Stimulated activated CD8-positive, alpha-beta memory T cell treated with anti-CD3 and anti-CD28 coated beads, Interleukin-7, amount 100 ng/mL, for 24 hours (primary cell): ENCODE results near the gene EXOC4.

Experiments
- DNase-seq: peaks from one replicate; pipeline ENCODE4 v3.0.0-alpha.2; 2020; ENCODE audit warnings: low read depth

The EXOC4 gene

DNA sequence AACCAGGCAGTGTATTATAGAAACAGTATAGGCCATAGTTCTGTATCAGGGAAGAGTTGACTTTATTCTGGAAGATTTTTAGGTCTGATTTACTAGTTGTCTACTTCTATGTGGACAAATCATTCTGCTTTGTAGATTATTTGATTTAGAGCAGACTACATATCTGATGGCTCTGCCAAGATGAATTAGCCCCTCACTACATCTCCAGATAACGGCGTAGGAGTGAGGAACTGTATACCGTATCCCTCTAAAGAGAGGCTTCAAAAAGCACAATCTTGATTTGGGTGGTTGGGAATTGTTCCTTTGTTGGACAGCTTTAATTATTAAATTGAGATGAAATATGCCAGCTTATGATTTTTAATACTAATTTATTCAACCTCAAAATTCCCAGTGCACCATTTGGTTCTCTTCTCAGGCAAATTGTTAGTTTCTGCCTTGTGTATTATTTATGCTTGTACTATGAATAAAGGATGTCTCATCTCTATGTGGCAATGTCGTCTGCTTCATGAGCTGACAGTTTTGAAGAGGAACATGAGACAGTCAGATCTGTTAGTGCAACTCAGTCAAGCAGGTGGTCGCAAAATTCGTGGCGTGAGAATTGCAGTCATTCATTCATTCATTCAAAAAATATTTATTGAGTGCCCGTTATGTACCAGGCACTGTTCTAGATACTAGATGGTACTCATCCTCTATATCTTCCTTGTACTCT lies 422.8 kb downstream of the EXOC4 start:
- no peak for DNase-seq

DNA sequence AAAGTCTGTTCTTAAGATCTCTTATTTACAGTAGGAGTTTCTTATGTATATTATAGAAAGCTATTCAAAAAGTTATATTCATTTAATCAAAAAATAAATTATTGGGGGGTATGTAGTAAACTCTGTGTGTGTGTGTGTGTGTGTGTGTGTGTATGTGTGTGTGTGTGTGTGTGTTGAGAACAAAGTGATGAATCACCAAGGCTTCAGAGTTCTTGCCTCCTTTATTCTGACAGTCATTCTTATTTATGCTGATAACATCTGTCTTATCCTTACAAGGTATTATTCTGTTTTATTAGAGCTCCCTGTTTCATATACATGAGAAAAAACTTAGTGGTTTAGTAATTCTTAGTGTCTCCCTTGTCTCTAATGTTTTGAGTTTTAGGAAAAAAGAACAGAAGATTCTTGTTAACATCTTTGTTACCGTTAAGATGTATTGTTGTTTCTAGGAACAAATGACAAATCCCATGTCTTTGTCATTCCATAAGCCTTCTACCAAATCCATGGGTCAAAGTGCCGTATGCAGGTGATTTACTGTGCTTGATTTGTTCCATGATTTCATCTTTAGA lies 424.0 kb downstream of the EXOC4 start:
- DNase-seq: no peak

DNA sequence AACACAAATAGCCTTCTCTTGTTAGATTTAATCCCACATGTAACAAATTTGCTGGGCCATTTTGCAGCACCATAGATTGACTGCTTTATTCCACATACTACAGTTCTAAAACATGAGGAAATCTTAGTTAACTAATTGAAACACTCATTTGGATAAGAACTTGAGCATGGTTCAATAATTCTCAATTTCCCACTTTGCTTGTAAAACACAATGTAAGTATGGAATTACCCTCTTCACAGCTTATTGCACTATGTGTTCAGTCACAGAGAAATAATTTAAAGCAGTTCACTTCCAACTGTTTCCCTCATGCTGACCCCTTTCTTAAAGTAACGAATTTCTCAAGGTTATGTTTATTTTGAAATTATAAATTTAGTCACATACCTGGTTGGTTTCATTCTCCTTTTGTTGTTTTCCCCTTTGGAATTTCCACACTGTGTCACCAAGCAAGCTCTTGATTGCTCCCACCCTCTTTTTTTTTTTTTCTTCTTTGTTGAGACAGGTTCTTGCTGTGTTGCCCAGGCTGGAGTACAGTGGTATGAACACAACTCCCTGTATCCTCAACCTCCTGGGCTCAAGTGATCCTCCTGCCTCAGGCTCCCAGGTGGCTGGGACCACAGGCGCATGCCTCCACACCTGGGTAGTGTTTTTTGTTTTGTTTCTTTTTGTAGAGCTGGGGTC lies 425.4 kb downstream of the EXOC4 start:
- DNase-seq: no peak

DNA sequence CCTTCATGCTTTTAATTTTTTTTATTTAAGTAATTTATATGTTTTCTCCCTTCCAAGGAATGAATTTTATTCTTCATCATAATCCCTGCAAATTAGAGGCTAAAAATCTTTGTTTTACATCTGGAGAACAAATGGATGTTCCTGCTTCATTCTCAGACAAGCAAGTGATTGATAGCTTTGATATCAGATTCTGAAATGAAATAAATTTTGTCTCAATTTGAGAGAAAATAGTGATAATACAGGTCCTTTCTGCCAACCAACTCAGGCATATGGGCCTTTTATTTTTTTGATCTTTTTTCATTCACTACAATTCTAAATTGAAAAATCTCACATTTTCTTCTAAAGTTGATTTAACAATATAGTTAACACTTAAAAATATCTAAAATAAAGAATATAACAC lies 427.1 kb downstream of the EXOC4 start:
- DNase-seq: no peak

DNA sequence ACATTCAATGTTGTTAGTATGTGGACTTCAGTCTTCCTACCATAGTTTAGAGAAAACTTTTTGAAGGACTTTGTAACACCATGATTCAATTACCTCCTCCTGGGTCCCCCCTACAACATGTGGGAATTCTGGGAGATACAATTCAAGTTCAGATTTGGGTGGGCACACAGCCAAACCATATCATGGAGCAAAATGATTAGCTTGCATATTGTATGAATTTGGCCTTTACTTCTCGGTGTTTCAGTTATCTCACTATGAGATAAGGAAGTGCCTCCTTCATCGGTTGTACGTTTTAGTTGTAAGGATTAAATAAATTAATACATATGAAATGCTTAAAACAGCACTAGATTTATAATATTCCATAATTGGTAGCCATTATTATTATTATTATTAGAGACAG lies 428.7 kb downstream of the EXOC4 start:
- DNase-seq: no peak

DNA sequence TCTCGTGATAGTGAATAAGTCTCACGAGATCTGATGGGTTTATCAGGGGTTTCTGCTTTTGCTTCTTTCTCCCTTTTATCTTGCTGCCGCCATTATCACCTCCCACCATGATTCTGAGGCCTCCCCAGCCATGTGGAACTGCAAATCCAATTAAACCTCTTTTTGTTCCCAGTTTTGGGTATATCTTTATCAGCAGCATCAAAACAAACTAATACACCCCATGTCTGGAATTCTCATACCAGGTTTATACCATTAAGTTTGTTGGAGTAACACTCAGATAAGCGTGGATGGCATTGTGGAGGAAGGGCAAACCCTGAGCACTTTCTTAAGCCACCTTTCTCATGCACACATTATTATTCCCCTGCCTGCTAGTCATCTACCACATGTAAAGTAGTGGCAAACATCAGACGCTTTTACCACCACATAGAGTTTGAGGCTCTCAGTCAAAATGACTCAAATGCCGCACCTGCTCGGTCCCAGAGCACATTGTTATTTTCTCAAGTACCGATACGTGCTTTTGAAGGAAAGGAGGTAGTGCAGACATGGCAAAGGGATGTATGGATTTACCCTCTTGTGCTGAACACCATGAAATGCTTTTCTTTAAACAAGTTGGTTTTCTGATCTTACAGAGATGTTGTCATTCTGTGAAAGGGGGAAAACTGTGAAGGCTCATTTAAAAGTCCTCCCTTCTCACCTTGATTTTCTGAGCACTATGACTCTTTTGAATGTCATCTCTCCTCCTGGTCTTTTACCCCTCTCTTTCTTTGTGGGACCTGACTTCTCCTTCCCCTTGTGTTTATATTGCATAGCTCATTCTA lies 429.7 kb downstream of the EXOC4 start:
- no peak for DNase-seq

DNA sequence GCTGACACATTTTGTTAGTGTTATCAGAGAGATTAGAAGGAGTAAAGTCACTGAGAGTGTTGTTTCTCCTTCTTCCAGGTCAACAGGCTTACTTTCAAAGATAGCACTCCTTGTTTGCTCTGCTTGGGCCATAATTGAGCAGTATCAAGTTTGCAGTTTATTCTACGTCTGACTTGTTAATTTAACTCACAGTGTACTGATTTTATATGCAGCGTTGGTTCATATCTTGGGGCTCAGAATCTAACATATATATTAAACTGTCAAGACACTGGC lies 430.2 kb downstream of the EXOC4 start:
- no peak for DNase-seq

DNA sequence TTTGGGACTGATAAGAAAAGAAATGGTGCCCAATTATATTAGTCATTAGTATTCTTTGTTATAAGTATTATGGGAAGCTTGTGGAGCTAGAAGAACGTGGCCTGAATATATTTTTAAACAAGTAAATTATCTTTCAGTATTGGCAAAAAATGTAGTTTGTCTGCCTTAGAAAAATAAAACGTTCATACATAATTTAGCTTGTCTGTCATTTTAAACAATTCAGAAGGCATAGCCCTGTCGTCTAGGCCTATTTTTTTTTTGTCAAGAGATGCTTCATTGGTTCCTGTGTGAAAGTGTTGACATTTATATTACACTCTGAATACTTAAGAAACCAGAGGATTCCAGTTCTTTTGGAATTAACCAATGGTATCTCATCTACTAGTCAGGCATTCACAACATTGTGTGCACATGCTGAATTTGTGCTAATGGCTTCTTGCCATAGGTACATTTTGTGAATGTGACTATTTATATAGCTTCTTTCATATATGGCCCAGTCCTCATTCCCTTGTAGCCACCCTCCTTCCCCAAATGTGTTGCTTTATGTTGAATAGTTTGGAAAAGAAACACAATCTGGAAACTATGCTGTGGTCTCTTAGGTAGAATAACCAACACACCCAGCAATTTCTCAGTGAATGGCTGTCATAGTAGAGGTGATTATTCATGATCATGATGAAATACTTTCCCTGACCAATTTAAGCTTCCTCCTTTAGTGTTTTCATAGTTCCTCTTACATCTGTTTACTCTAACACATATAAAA lies 435.8 kb downstream of the EXOC4 start:
- no peak for DNase-seq

DNA sequence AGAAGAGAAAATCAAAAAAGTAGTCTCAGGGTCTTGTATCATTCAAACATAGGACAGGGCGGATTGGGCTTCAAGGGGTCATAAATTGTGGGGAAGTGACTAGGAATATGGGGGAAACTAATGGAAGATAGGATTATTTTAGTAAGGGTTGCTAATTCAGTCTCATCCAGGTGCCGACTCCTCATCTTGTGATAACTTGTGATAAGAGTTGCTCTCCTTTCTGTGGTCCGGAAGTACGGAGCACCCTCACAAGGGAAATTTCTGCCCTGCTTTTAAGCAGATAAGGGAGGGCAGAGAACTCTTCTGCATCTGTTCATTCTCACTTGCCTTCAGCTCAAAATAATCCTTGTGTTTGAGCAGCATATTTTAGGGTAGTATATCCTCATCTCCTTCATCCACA lies 437.9 kb downstream of the EXOC4 start:
- DNase-seq: no peak

DNA sequence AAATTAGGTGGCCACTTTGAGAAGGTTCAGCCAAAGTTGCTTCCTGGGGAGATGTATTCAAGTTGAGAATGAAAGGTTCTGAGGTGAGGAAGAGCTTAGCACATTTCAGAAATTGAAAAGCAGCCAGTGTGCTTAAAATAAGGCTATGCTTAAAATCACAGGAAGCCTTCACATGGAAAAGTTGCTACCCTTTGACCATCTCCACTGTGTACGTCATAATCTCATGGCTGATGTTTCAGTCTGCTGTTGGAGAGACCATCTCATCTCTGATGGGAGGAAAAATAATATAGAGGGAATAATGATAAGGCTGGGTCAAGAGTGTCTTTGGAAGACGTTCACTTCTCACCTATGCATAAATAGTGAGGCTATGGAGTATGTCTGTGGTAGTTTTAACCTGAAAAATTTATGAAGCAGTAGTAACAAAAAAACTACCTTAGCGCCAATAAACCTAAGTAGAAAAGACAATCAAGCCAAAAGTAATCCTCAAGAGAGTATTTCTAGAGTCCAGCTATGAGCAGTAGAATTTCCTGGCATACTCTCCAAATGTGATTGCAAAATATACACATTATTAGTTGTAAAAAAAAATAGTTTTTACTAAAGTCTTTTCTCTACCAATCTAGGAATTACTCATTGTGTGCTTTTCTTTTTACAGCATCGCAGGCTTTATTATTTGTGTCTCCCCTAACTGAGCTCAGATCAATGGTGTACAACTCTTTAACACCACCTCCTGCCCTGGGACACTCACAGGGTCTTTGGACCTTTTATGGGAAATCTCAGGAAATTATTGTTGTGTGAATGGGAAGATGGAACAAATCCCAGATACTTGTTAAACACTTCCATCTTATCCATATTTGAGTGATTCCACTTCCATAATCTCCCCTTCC lies 439.1 kb downstream of the EXOC4 start:
- no peak for DNase-seq

DNA sequence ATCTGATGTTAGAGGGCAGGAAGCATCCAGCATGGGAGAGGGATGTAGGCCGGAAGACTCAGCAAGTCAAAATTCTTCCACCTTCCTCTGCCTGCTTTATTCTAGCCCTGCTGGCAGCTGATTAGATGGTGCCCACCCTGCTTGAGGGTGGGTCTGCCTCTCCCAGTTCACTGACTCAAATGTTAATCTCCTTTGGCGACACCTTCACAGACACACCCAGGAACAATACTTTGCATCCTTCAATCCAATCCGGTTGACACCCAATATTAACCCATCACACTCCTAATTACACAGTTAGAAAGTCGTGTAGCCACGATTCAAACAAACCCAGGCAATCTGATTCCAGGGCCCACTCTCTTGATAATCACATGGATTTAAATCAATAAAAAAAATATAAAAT lies 440.4 kb downstream of the EXOC4 start:
- DNase-seq: no peak

DNA sequence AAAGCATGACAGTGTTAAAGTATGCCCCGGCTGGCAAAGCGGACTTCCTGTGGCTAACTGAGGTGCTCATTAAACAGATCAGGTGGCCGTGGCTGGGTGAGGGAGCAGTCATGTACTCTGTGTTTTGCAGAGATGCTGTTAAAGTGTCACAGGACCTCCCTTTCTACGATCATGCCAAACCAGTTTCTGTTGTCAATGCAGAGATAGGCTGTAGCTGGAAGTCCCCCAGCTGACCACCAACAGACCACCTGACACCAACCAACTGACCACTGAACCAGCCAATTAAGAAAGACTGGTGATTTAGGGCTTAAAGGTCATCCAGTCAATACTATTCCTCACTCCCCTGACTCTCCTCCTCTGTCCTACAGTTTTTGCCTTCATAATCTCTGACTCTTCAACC lies 443.2 kb downstream of the EXOC4 start:
- no peak for DNase-seq

DNA sequence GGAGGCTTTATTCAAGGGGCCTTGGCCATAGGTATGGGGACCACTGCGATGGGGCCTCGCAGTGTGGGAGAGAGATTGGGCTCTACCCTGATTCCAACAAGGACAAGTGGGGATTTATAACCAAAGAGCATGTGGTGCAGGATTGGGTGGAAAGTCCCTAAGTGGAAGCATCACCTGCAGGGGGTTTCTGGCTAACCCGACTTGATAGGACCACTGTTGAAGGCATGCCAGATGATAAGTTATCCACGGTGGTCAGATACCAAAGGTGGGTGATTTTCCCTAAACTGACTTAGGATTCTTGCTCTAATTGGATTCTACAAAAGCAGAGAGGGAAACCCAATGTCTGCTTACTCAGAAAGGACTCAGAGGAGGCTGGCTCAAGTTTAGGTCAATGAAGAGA lies 444.7 kb downstream of the EXOC4 start:
- no peak for DNase-seq

DNA sequence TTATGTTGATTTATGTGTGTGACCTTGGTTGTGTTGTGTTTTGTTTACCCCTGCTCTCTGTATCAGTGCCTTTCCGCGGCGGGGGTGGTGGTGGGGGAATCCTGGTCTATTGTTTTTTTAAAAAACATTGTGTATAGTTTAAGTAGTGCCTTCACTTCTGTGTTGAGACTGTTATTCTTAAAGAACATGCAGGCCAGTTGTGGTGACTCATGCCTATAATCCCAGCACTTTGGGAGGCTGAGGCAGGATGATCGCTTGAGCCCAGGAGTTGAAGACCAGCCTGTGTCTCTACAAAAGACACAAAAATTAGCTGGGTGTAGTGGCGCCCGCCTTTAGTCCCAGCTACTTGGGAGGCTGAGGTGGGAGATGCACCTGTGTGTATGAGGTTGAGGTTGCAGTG lies 445.2 kb downstream of the EXOC4 start:
- DNase-seq: no peak

DNA sequence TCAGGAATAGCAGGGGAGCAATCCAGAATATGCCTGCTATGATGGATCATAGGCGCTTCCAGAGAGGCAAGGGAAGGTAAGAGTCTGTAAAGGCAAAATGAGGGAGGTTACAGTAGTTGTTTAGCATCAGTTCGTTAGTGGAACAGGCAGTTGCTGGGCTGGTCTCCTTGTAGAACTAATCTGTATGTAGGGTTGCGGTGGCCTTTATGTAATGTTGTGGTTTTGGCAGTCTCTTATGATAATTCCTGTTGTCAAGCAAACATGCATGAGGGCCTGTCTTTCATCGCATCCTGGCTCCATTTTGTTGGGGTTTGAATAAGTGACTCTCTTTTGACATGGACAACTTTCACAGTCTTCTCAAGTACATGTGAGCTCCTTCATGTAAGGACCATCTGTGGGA lies 446.5 kb downstream of the EXOC4 start:
- no peak for DNase-seq

DNA sequence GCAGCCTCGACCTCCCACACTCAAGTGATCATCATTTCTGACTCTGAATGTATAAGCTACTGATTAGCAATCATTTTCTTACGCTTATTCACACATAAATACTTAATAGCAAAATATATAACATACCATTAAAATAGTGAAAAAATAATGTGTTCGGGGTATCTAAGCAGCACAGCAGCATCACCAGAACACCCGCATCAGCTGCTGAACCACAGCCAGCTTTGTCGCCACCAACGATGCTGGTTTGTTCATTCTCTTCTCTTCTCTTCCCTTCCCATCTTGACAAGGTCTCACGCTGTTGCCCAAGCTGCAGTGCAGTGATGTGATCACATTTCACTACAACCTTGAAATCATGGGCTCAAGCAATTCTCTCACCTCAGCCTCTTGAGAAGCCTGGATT lies 449.2 kb downstream of the EXOC4 start:
- DNase-seq: no peak

DNA sequence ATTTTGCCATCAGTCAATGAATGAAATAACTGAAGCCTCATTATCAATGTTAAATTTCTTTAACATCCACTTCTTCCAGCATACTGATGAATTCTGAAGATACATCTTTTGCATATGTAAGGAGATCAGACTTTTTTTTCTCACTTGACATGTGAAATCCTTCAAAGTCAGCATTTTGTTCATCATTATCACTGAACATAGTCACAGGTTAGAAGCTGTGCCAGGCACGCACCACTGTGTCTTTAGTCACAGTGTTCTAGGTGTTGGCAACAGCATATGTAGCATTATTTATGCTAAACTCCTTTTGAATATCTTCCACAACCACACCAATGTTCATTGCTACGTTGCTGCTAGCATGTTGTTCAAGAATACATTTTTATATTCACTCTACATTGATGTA lies 450.1 kb downstream of the EXOC4 start:
- no peak for DNase-seq

DNA sequence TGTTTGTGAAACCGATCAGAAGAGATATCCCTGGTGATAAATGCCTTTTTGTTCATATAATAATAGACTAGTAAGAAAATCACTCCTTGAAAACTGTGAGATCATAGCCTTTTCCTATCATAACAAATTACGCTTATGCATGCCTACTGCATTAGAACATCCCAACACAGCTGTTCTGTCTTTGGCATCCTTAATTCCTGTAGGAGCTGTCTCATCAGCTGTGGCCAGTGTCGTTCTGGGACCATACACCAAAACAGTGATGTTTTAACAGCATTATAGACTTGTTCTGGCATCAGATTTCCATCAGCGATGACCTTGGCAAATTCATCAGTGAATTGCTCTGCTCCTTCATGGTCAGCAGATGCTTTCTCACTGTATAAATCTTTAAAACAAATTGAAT lies 450.7 kb downstream of the EXOC4 start:
- DNase-seq: no peak

DNA sequence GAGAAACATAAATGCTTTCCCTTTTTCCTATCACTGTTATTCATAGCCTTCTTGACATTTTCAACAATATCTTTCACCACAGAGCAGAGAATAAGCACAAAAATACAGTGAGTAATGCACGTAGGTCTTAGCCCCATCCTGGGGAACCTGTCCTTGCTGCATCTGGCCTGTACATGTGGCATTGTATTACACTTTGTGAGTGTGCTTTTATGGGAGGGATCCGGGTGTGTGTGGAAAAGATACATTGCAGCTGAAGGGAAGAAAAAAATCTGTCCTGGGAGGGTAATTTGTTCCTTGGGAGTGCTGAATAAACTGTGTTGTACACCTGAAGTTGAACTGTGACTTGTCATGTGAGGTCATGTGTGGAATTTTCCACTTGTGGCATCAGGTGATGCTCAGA lies 451.6 kb downstream of the EXOC4 start:
- DNase-seq: no peak

DNA sequence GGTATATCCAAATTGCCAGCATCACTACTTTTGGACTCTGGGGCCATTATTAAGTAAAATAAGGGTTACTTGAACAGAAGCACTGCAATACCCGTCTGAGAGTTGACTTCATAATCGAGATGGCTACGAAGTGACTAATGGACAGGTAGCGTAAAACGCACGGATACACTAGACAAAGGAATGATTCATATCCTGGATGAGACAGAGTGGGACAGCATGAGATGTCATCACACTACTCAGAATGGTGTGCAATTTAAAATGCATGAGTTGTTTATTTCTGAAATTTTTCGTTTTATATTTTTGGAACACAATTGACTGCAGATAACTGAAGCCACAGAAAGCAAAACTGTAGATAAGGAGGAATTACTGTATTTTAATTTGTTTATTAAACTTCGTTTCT lies 452.7 kb downstream of the EXOC4 start:
- DNase-seq: no peak

DNA sequence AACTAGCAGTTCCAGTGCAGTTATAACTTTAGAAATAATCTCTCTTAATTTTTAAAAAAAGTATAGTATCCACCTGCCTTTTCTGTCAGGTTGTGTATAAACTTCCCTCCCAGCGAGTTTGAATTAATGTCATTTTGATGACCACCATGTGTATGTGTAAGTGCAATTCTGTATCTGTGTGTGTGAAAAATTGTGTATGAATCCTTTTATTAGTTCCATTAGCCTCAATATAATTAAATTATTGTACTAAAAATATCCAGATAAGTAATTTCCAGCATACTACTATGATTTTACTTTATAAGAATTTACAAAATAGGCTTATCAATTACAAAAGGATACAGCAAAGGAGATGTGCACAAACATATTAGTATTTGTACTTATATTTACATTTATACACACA lies 453.1 kb downstream of the EXOC4 start:
- DNase-seq: no peak
